NT2/D1 (cell line): ENCODE measurements around the gene PARM1.

Experiments used
- DNase-seq: peaks from one replicate; pipeline ENCODE4 v3.0.0-alpha.2; 2011; ENCODE audit warnings: low read depth, low spot score
- H3K27me3 ChIP-seq: 2 replicates; pipeline ENCODE4 v1.6.0; 2011; ENCODE audit warnings: mild to moderate bottlenecking; ENCODE audit not compliant: insufficient read length, insufficient read depth
- H3K36me3 ChIP-seq: 2 replicates; pipeline ENCODE4 v1.6.1; 2011; ENCODE audit warnings: mild to moderate bottlenecking, low read length, mixed read lengths; ENCODE audit not compliant: insufficient read depth, insufficient read length
- H3K4me1 ChIP-seq: 2 replicates; pipeline ENCODE4 v1.5.1; 2011; ENCODE audit not compliant: insufficient read depth, insufficient read length
- H3K4me3 ChIP-seq: 2 replicates; pipeline ENCODE4 v1.5.1; 2011; ENCODE audit warnings: low read depth; ENCODE audit not compliant: insufficient read length
- H3K9ac ChIP-seq: 2 replicates; pipeline ENCODE4 v1.6.0; 2011; ENCODE audit warnings: low read depth; ENCODE audit not compliant: insufficient read length
- H3K9me3 ChIP-seq: 2 replicates; pipeline ENCODE4 v1.5.1; 2011; ENCODE audit warnings: mild to moderate bottlenecking, low read length; ENCODE audit not compliant: insufficient read depth
- SUZ12 ChIP-seq: IDR thresholded peaks from 2 replicates; pipeline ENCODE4 v1.6.1; 2011; ENCODE audit not compliant: insufficient read length, insufficient read depth; ENCODE audit errors: extremely low read depth
- YY1 ChIP-seq: IDR thresholded peaks from 2 replicates; pipeline ENCODE4 v1.6.1; 2011; ENCODE audit not compliant: insufficient read length, insufficient read depth
- ZNF274 ChIP-seq: IDR thresholded peaks from 2 replicates; pipeline ENCODE4 v1.6.1; 2011; ENCODE audit warnings: mild to moderate bottlenecking, low read depth, low read length

PARM1 gene

GRCh38 chr4:75046641-75047040 is 113.7 kb downstream of the PARM1 start:
- TF ChIP-seq YY1, result no peak
- TF ChIP-seq ZNF274, result no peak
- TF ChIP-seq SUZ12, result no peak
- H3K4me3 ChIP-seq, result no peak overlapping the region
- H3K27me3 ChIP-seq, result no peaks in the 10 kb centered on the region
- H3K4me1 ChIP-seq, result no peaks in the 10 kb centered on the region
- DNase-seq, result no peak
- H3K9ac ChIP-seq, result no peak overlapping the region
- no peaks in the 10 kb centered on the region for H3K9me3 ChIP-seq
- no peaks in the 10 kb centered on the region for H3K36me3 ChIP-seq

- no peak overlapping the region for H3K4me3 ChIP-seq
- H3K27me3 ChIP-seq, result no peaks in the 10 kb centered on the region
- no peaks in the 10 kb centered on the region for H3K9me3 ChIP-seq
- no peaks in the 10 kb centered on the region for H3K36me3 ChIP-seq
- H3K4me1 ChIP-seq, result no peaks in the 10 kb centered on the region
- H3K9ac ChIP-seq, result no peak overlapping the region
- DNase-seq, result no peak
- TF ChIP-seq YY1, result no peak
Observed at GRCh38 chr4:75048208-75048879, 115.4 kb downstream of the PARM1 start.

- no peak for TF ChIP-seq YY1
- TF ChIP-seq ZNF274, result no peak
- Histone ChIP-seq H3K9ac (no peak overlapping the region), H3K36me3 (no peaks in the 10 kb centered on the region)
Observed at GRCh38 chr4:75051431-75051830, 118.5 kb downstream of the PARM1 start.

GRCh38 chr4:75053352-75053751 is 120.4 kb downstream of the PARM1 start:
- Histone ChIP-seq H3K27me3 (no peaks in the 10 kb centered on the region), H3K36me3 (no peaks in the 10 kb centered on the region), H3K4me3 (no peak overlapping the region), H3K9me3 (no peaks in the 10 kb centered on the region), H3K4me1 (no peaks in the 10 kb centered on the region), H3K9ac (no peak overlapping the region)
- no peak for DNase-seq
- TF ChIP-seq ZNF274, result no peak
- TF ChIP-seq YY1, result no peak
- TF ChIP-seq SUZ12, result no peak

More at GRCh38 chr4:75051431-75051830, 118.5 kb downstream of the PARM1 start:
- no peaks in the 10 kb centered on the region for H3K4me1 ChIP-seq
- no peaks in the 10 kb centered on the region for H3K27me3 ChIP-seq
- no peak overlapping the region for H3K4me3 ChIP-seq
- H3K9me3 ChIP-seq, result no peaks in the 10 kb centered on the region
- no peak for DNase-seq

GRCh38 chr4:75054078-75054477 is 121.2 kb downstream of the PARM1 start:
- Histone ChIP-seq H3K36me3 (no peaks in the 10 kb centered on the region), H3K4me3 (no peak overlapping the region), H3K9me3 (no peaks in the 10 kb centered on the region), H3K9ac (no peak overlapping the region), H3K27me3 (no peaks in the 10 kb centered on the region), H3K4me1 (no peaks in the 10 kb centered on the region)
- TF ChIP-seq YY1, result no peak
- no peak for TF ChIP-seq ZNF274
- no peak for TF ChIP-seq SUZ12
- DNase-seq, result no peak

GRCh38 chr4:75056277-75056676 is 123.4 kb downstream of the PARM1 start:
- H3K27me3 ChIP-seq, result no peaks in the 10 kb centered on the region
- H3K4me3 ChIP-seq, result no peak overlapping the region
- H3K9me3 ChIP-seq, result no peaks in the 10 kb centered on the region
- no peaks in the 10 kb centered on the region for H3K4me1 ChIP-seq
- TF ChIP-seq ZNF274 (no peak), SUZ12 (no peak), YY1 (no peak)
- no peak for DNase-seq
- no peak overlapping the region for H3K9ac ChIP-seq
- no peaks in the 10 kb centered on the region for H3K36me3 ChIP-seq

- Histone ChIP-seq H3K9me3 (no peaks in the 10 kb centered on the region), H3K4me1 (no peaks in the 10 kb centered on the region), H3K27me3 (no peaks in the 10 kb centered on the region), H3K4me3 (no peak overlapping the region), H3K9ac (no peak overlapping the region), H3K36me3 (no peaks in the 10 kb centered on the region)
- DNase-seq, result no peak
- TF ChIP-seq YY1 (no peak), ZNF274 (no peak), SUZ12 (no peak)
Observed at GRCh38 chr4:75057369-75057768, 124.5 kb downstream of the PARM1 start.
